Caco-2 (cell line): ENCODE results near the gene SART1. TPM values are rescaled to one million over a fixed set of nuclear protein-coding genes. Genes with fewer than 3 reads are reported as not detected.

ENCODE experiments used
- BruUV-seq: library from RNA; stranded (reverse); fragments of 400-500 nt; replicated peaks from 2 replicates; lab custom pipeline; 2021; lab: Mats Ljungman, UMichigan
- CTCF ChIA-PET: fragments of 300-600 bp; sonication (Branson Sonifier 250); formaldehyde crosslinking; loops from one replicate; lab custom pipeline; 2022; ENCODE audit warnings: antibody characterized with exemption; lab: Charles Lee
- POLR2A ChIA-PET: fragments of 300-600 bp; sonication (Branson Sonifier 250); formaldehyde crosslinking; loops from one replicate; lab custom pipeline; 2022; ENCODE audit warnings: antibody characterized with exemption; lab: Charles Lee
- DNase-seq, 2 experiments: peaks; one replicate each; pipeline versions ENCODE4 v3.0.0 to v3.0.0-alpha.2; 2020 to 2022
- H3K27me3 ChIP-seq: replicated peaks from 2 replicates; pipeline ENCODE4 v1.6.0; 2011; ENCODE audit warnings: low read length; ENCODE audit not compliant: control insufficient read depth, insufficient read depth
- H3K36me3 ChIP-seq: 2 replicates; pipeline ENCODE4 v1.5.1; 2011; ENCODE audit warnings: low read length; ENCODE audit not compliant: control insufficient read depth, insufficient read depth
- H3K4me1 ChIP-seq: fragments of 250-450 bp; sonication (Bioruptor Pico); 2 replicates; pipeline ENCODE4 v1.5.1; 2020; ENCODE audit warnings: mild to moderate bottlenecking
- H3K4me3 ChIP-seq: 2 replicates; pipeline ENCODE4 v1.5.1; 2011; ENCODE audit warnings: low read depth, mild to moderate bottlenecking, control low read depth, low read length
- H3K9me3 ChIP-seq: fragments of 250-450 bp; sonication (Bioruptor Pico); 2 replicates; pipeline ENCODE4 v1.5.1; 2020; ENCODE audit warnings: mild to moderate bottlenecking, moderate library complexity
- H3K27ac Mint-ChIP-seq: one replicate; pipeline ENCODE4 v1.8.0; 2022; ENCODE audit warnings: mixed read lengths; ENCODE audit not compliant: unreplicated experiment
- H3K27me3 Mint-ChIP-seq: one replicate; pipeline ENCODE4 v1.8.0; 2022; ENCODE audit warnings: mixed read lengths; ENCODE audit not compliant: insufficient read depth, unreplicated experiment
- H3K36me3 Mint-ChIP-seq: one replicate; pipeline ENCODE4 v1.8.0; 2022; ENCODE audit warnings: mild to moderate bottlenecking, mixed read lengths; ENCODE audit not compliant: insufficient read depth, unreplicated experiment
- H3K4me1 Mint-ChIP-seq: one replicate; pipeline ENCODE4 v1.8.0; 2022; ENCODE audit warnings: low read depth, mixed read lengths; ENCODE audit not compliant: unreplicated experiment
- H3K4me3 Mint-ChIP-seq: one replicate; pipeline ENCODE4 v1.8.0; 2022; ENCODE audit warnings: mild to moderate bottlenecking, moderate library complexity, mixed read lengths; ENCODE audit not compliant: unreplicated experiment
- H3K9me3 Mint-ChIP-seq: one replicate; pipeline ENCODE4 v1.8.0; 2022; ENCODE audit warnings: mixed read lengths; ENCODE audit not compliant: unreplicated experiment
- intact Hi-C: fragments of 100-400 bp; cut with micrococcal nuclease; formaldehyde crosslinking; loops from one replicate; pipeline ENCODE4 v1.10.0; 2022; ENCODE audit not compliant: unreplicated experiment
- total RNA-seq: library from RNA; stranded (reverse); gene quantifications from 2 replicates; pipeline ENCODE4 v1.2.3, GENCODE V29; 2022
- TF ChIP-seq, protein P1 (sequence below), 2 experiments: fragments of 200-600 bp in 1 of 2; IDR thresholded peaks; 1 replicate in 1 of 2; 2 replicates in 1 of 2; pipeline versions ENCODE4 v1.5.1 to v1.8.0; 2011 to 2022; ENCODE audit warnings: antibody characterized with exemption in 1 of 2, control low read depth in 1 of 2, inconsistent platforms in 1 of 2, low read depth in 1 of 2, low read length in 1 of 2, mild to moderate bottlenecking in 1 of 2, moderate library complexity in 1 of 2; ENCODE audit not compliant: insufficient read depth in 1 of 2, severe bottlenecking in 1 of 2, unreplicated experiment in 1 of 2

The SART1 gene
- total RNA-seq, 1 experiment from 2014 or later: 78.0 TPM

- Histone ChIP-seq H3K36me3 (no peaks in the 10 kb centered on the region), H3K4me3 (no peak overlapping the region), H3K9me3 (no peaks in the 10 kb centered on the region), H3K27me3 (no peaks in the 10 kb centered on the region), H3K4me1 (peaks cover 25% of the 10 kb centered on the region)
- Mint-ChIP-seq H3K4me1 (peaks cover 6% of the 10 kb centered on the region), H3K36me3 (no peaks in the 10 kb centered on the region), H3K9me3 (no peaks in the 10 kb centered on the region), H3K4me3 (peak overlapping the region; percentile 23), H3K27me3 (no peaks in the 10 kb centered on the region), H3K27ac (peak overlapping the region; percentile 15)
- CTCF ChIA-PET: interaction anchor here (0.6 to 1.2 kb wide), 5 partner anchors 15 to 1108 kb away, joined by 3 to 5 read pairs (median 3); partner anchors contain the start of gene FIBP
- peak; percentile 66 to 72 for DNase-seq
- intact Hi-C loops: loop anchor here (1.0 kb wide), 1 partner anchor 9 kb away; the partner anchor contains the start of gene SART1
- POLR2A ChIA-PET: no interaction called here
- TF ChIP-seq, protein P1, sequence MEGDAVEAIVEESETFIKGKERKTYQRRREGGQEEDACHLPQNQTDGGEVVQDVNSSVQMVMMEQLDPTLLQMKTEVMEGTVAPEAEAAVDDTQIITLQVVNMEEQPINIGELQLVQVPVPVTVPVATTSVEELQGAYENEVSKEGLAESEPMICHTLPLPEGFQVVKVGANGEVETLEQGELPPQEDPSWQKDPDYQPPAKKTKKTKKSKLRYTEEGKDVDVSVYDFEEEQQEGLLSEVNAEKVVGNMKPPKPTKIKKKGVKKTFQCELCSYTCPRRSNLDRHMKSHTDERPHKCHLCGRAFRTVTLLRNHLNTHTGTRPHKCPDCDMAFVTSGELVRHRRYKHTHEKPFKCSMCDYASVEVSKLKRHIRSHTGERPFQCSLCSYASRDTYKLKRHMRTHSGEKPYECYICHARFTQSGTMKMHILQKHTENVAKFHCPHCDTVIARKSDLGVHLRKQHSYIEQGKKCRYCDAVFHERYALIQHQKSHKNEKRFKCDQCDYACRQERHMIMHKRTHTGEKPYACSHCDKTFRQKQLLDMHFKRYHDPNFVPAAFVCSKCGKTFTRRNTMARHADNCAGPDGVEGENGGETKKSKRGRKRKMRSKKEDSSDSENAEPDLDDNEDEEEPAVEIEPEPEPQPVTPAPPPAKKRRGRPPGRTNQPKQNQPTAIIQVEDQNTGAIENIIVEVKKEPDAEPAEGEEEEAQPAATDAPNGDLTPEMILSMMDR (IDR thresholded peaks at IDR 0.05; ENCODE audit: insufficient read depth in 1 of 2, low read depth in 1 of 2, low read length in 1 of 2, severe bottlenecking in 1 of 2, unreplicated experiment in 1 of 2): no peak
- BruUV-seq: no TSS peak
These were observed 9.4 kb upstream of the SART1 start for GRCh38 chr11:65952052-65952521.

GRCh38 chr11:65953471-65953870 lies 8.1 kb upstream of the SART1 start:
- peaks cover 6% of the 10 kb centered on the region for H3K4me1 Mint-ChIP-seq
- DNase-seq: no peak
- POLR2A ChIA-PET: no interaction called here
- no peaks in the 10 kb centered on the region for H3K36me3 ChIP-seq
- H3K27me3 ChIP-seq: no peaks in the 10 kb centered on the region
- no peak overlapping the region for H3K27ac Mint-ChIP-seq
- intact Hi-C loops: no loop called here
- no peak overlapping the region for H3K4me3 ChIP-seq
- no peaks in the 10 kb centered on the region for H3K27me3 Mint-ChIP-seq
- H3K4me3 Mint-ChIP-seq: no peak overlapping the region
- H3K36me3 Mint-ChIP-seq: no peaks in the 10 kb centered on the region
- TF ChIP-seq, protein P1 (IDR thresholded peaks at IDR 0.05; ENCODE audit: insufficient read depth in 1 of 2, low read depth in 1 of 2, low read length in 1 of 2, severe bottlenecking in 1 of 2, unreplicated experiment in 1 of 2): no peak
- H3K9me3 ChIP-seq: no peaks in the 10 kb centered on the region
- BruUV-seq: no TSS peak
- H3K9me3 Mint-ChIP-seq: no peaks in the 10 kb centered on the region
- CTCF ChIA-PET: no interaction called here
- peaks cover 25% of the 10 kb centered on the region for H3K4me1 ChIP-seq

DNA sequence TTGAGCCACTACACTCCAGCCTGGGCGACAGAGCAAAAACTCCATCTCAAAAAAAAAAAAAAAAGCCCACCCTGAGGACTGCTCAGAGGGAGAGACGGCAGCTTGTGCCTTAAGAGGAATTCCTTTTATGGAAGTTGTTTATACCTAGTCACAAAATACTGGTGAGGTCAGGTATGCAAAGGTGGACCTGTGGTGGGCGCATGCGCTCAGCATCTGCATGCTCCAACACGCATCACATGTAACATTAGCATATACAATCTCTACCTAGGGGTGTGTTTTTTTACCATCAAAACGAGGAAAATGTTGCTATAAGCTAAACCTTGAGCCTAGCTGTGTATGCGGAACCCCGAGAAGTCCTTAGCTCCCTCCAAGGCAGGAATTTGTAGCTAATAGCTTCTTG lies 6.8 kb upstream of the SART1 start:
- POLR2A ChIA-PET: interaction anchor here (0.6 kb wide), 1 partner anchor 16 kb away, joined by 4 read pairs; no protein-coding TSS in a partner anchor
- H3K4me1 ChIP-seq: peaks cover 25% of the 10 kb centered on the region
- Mint-ChIP-seq H3K4me1 (peaks cover 6% of the 10 kb centered on the region), H3K27me3 (no peaks in the 10 kb centered on the region), H3K27ac (no peak overlapping the region), H3K4me3 (no peak overlapping the region), H3K36me3 (no peaks in the 10 kb centered on the region), H3K9me3 (no peaks in the 10 kb centered on the region)
- H3K27me3 ChIP-seq: no peaks in the 10 kb centered on the region
- H3K4me3 ChIP-seq: no peak overlapping the region
- TF ChIP-seq, protein P1 (IDR thresholded peaks at IDR 0.05; ENCODE audit: insufficient read depth in 1 of 2, low read depth in 1 of 2, low read length in 1 of 2, severe bottlenecking in 1 of 2, unreplicated experiment in 1 of 2): no peak
- H3K9me3 ChIP-seq: no peaks in the 10 kb centered on the region
- intact Hi-C loops: no loop called here
- CTCF ChIA-PET: interaction anchor here (0.8 kb wide), 1 partner anchor 95 kb away, joined by 3 read pairs; no protein-coding TSS in a partner anchor
- no peak for DNase-seq
- BruUV-seq: no TSS peak
- H3K36me3 ChIP-seq: no peaks in the 10 kb centered on the region
